ENCODE results near the gene RXRA. TPM values are rescaled to one million over a fixed set of nuclear protein-coding genes. Genes with fewer than 3 reads are reported as not detected.

RXRA gene
- total RNA-seq, 4 donors from 2014 or later = 17.1 to 84.6 (median 24.0) TPM

- Histone ChIP-seq H3K4me1 (peaks cover 0 to 24% of the 10 kb centered on the region in 2 donors), H3K27me3 (no peaks in the 10 kb centered on the region), H3K9me3 (no peaks in the 10 kb centered on the region), H3K36me3 (no peaks in the 10 kb centered on the region), H3K27ac (no peak overlapping the region), H3K4me3 (no peak overlapping the region)
- DNase-seq = no peak
- no peak for TF ChIP-seq CTCF (IDR thresholded peaks at IDR 0.05)
- no peak for TF ChIP-seq POLR2A (IDR thresholded peaks at IDR 0.05)
- intact Hi-C loops (cut with DNase I; ENCODE audit: low total_unique reads) = loop anchor here (10.0 kb wide), 1 partner anchor 95 kb away; no protein-coding TSS in a partner anchor
These were observed 103.2 kb downstream of the RXRA start for GRCh38 chr9:134429481-134429880.

- peaks cover 10 to 36% of the 10 kb centered on the region in 2 donors for H3K4me1 ChIP-seq
- no peaks in the 10 kb centered on the region for H3K9me3 ChIP-seq
- no peak for DNase-seq
- no peaks in the 10 kb centered on the region for H3K27me3 ChIP-seq
- no peak overlapping the region for H3K4me3 ChIP-seq
- intact Hi-C loops (cut with DNase I; ENCODE audit: low total_unique reads) = no loop called here
- no peaks in the 10 kb centered on the region for H3K36me3 ChIP-seq
- TF ChIP-seq POLR2A (IDR thresholded peaks at IDR 0.05) (no peak), CTCF (IDR thresholded peaks at IDR 0.05) (no peak)
- H3K27ac ChIP-seq = peak overlapping the region in 1 of 2 donors; percentile 85
These were observed 104.8 kb downstream of the RXRA start for GRCh38 chr9:134431095-134431494.

GRCh38 chr9:134431626-134432025 lies 105.4 kb downstream of the RXRA start:
- H3K36me3 ChIP-seq = no peaks in the 10 kb centered on the region
- H3K27ac ChIP-seq = peak overlapping the region in 1 of 2 donors; percentile 85
- H3K4me1 ChIP-seq = peaks cover 10 to 39% of the 10 kb centered on the region in 2 donors
- H3K27me3 ChIP-seq = no peaks in the 10 kb centered on the region
- H3K4me3 ChIP-seq = no peak overlapping the region
- no peak for DNase-seq
- no peaks in the 10 kb centered on the region for H3K9me3 ChIP-seq
- no peak for TF ChIP-seq POLR2A (IDR thresholded peaks at IDR 0.05)
- TF ChIP-seq CTCF (IDR thresholded peaks at IDR 0.05) = no peak
- intact Hi-C loops (cut with DNase I; ENCODE audit: low total_unique reads) = no loop called here

- H3K27me3 ChIP-seq = no peaks in the 10 kb centered on the region
- peaks cover 10 to 39% of the 10 kb centered on the region in 2 donors for H3K4me1 ChIP-seq
- intact Hi-C loops (cut with DNase I; ENCODE audit: low total_unique reads) = no loop called here
- no peaks in the 10 kb centered on the region for H3K9me3 ChIP-seq
- no peaks in the 10 kb centered on the region for H3K36me3 ChIP-seq
- DNase-seq = no peak
- H3K4me3 ChIP-seq = no peak overlapping the region
- peak overlapping the region; percentile 85 to 94 for H3K27ac ChIP-seq
- no peak for TF ChIP-seq CTCF (IDR thresholded peaks at IDR 0.05)
- no peak for TF ChIP-seq POLR2A (IDR thresholded peaks at IDR 0.05)
These were observed 106.2 kb downstream of the RXRA start for GRCh38 chr9:134432471-134432870.

GRCh38 chr9:134433101-134433500 lies 106.8 kb downstream of the RXRA start:
- intact Hi-C loops (cut with DNase I; ENCODE audit: low total_unique reads) = no loop called here
- DNase-seq = peak in 1 of 2 donors; percentile 55
- Histone ChIP-seq H3K27ac (peak overlapping the region; percentile 85 to 94), H3K27me3 (no peaks in the 10 kb centered on the region), H3K4me1 (peaks cover 10 to 39% of the 10 kb centered on the region in 2 donors), H3K36me3 (no peaks in the 10 kb centered on the region), H3K9me3 (no peaks in the 10 kb centered on the region), H3K4me3 (no peak overlapping the region)
- TF ChIP-seq POLR2A (IDR thresholded peaks at IDR 0.05) (no peak), CTCF (IDR thresholded peaks at IDR 0.05) (no peak)
